DMS 273 (cell line): ENCODE results near the gene NUP210.

Experiments used
- DNase-seq: peaks from one replicate; lab custom pipeline; 2025; ENCODE audit not compliant: unreplicated experiment; lab: John Stamatoyannopoulos, UW

Gene NUP210

DNA sequence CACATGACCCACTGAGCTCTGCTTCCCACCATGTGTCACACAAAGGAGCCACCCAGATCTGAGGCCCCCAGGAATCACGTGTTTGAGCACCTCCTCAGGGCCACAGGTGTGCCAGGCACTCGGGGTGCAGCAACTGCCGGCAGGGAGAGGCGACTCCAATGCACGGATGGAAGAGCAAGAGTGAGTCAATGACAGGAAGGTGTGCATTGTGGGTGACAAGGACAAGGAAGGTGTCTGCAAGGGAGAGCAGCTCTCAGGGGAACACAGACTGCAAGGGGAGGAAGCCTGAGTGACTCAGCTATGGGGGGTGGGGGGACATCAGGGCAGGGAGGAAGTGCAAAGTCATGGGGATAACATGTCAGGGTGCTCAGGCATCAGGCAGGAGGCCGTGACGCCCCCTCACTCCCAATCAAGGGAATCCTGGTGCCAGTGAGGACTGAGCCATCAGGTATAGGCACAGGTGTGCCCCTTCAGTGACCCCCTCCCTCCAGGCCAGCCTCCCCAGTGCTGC is 67.4 kb downstream of the NUP210 start:
- no peak for DNase-seq

DNA sequence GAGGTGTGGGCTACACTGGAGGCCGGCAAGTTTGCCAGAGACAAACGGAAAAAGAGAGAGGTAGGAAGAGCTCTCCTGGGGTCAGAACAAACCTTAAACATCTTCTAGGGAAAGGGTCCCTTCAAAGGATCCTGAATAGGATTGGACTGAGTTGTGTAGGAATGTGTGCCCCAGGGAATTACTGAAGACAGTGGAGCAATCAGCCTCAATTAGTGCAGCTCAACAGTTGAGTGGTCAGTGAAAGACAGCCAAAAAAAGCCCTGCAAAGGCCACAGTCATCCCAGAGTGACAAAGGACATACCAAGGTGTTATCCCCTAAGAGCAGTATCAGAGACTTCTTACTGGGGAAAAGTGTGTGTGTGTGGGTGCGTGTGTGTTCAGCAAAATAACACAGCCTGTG is 70.3 kb downstream of the NUP210 start:
- no peak for DNase-seq

DNA sequence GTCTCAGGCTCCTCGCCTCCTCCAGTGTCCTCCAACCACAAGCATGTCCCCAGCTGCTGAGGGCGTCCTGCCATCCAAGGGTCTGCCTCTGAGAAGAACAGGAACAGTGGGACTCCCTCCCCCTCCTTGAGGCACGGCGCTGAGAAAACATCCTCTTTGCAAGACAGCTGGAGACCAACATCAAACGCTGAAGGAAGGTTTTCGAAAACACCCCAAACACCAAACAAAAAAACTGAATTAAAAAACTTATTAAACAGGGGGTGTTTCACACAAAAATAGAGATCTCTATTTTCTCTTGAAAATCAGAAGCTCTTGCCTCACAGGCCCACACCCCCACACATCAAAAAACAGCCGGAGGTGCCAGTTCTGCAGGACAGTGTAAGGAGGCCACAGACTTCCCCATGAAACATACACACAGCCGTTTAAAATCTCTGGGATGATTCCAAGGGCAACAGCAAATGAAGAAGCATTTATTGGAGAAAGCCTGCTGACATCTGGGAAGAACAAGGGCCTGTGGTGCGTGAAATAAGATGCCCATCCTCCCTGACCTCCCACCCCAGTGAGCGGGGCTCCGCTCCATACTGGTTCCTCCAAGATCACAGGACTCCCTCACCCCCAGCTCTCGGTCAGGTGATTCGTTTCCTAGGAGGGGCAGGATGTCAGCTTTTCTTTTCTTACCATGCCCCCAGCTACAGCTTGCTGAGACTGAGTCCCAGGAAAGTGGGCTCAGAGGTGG is 71.3 kb downstream of the NUP210 start:
- no peak for DNase-seq

DNA sequence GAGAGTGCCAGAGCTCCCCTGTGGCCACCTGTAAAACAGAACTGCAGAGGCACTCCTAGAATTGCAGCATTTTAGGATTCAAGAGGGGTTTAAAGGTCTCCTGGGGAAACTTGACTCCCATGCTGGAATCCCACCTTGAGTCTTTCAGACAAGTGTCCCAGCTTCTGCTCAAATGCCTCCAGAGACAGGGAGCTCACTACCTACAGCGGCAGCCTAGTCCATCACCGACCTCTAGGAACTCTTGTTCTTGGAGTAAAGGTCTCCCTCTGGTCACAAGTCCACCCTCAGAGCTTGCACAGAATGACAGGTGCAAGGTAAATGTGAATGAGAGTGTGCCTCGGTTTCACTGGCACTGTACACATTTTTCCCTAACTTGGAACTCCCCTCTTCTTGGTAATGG is 72.0 kb downstream of the NUP210 start:
- DNase-seq, result no peak

DNA sequence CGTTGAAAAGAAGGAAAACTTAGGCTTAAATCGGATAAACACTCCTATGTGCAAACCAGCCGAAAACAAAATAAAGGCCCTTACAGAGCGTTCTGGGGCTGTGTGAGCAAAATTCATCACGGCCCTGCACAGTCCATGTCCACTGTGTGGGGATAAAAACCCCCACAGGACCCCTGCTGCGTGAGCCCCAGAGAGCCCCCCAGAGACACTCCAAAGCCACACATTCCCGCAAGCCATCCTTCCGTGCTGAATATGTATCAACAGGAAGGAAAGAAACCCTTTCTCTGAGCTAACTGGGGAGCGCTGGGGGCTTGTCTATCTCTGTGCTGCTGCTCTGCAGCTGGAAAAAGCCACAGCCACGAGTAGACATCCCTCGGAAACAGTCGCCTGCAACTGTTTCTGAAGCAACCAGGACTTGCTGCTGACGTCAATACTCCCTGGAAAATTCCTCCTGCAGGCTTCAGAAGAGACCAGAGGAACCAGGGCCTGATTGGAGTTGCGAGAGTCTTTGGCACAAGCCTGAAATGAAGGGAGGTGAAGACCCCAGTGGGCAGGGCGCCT is 72.7 kb downstream of the NUP210 start:
- no peak for DNase-seq

DNA sequence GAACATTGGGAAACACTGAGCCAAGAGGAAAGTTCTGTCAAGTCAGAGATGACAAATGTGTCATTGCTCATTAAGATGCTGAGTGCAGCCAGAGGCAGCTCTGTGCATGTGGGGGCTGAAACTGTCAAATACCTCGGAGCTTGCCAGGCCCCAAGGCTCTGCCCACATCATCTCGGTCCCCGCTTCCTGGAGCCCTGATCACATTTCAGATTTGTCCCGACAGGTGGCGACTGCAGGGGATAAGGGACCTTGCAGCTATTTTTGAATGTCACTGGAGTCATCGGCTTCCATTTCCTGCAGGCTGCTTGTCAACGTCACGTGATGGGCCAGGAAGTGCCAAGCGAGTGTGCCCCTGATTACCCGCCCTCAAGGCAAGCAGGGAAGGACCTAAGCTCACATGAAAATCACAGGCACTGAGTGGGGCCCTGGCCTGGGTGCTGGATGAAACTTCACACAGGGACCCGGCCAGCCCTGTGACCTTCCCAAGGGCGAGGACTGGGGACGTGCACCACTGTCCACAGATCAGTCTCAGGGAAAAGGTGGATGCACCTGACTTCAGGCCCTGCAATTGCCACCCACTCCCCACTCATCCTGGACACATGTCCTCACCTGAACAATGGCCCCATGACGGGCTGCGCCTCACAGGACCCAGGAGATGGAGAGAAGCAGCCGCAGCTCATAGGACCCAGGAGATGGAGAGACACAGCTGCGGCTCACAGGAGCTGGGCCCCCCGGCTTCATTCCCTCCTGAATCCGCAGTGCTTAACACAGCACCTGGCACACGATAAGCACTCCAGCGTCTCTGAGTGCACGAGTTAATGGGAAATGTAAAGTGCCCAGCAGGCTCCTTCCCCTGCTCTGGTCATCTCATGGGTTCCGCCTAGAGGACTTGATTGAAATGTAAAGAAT is 73.4 kb downstream of the NUP210 start:
- no peak for DNase-seq

DNA sequence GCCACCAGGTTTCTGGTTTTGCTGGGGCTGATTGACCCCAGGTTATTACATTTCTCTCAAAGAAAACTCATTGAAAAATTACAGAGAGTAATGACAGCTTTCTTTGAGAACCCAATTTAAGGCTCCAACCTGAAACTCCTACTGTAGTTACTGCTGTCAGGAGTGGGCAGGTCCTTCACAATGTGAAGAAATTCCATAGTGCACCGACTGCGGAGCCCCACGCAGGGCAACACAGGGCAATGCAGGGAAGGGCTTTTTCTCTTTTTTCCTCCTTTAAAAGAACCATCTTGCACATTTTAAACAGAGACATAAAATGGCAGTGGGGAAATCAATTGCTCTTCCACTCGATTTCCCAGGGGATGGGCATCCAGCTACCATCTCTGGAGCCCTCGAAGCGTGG is 74.3 kb downstream of the NUP210 start:
- no peak for DNase-seq

DNA sequence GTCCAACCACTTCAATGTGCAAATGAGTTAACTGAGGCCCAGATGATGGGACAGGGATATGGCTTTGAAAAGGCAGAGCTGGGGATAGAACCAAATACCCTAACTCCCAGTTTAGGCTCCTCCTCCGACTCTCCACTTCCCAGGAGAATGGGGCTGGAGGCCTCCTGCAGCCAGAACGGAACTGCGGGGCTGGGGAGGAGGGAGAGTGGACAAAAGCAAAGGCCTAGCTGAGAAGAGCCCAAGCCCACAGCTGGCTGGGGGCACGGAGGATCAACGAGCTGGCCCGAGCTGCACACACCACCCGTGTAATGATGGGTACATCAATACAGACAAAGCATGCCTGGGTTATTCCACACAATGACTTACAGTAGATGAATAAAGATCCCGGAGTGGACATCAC is 74.8 kb downstream of the NUP210 start:
- DNase-seq, result no peak

DNA sequence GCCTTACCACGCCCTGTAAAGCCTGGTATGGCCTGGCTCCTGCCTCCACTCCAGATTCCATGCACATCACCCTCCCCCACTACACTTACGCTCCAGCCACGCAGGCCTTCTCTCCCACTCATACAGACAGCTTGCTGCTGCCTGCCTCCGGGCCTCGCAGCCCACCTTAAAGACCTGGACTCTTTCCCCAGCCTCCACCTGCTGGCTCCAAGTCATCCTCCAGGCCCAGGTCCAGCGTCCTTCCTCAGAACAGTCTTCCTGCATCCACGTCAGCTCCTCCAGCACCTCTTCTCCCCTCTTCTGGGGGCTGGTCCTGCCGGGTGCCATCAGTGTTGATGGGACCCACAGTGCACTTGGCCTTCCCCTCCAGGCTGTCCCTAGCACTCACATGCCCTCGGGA is 75.5 kb downstream of the NUP210 start:
- no peak for DNase-seq

DNA sequence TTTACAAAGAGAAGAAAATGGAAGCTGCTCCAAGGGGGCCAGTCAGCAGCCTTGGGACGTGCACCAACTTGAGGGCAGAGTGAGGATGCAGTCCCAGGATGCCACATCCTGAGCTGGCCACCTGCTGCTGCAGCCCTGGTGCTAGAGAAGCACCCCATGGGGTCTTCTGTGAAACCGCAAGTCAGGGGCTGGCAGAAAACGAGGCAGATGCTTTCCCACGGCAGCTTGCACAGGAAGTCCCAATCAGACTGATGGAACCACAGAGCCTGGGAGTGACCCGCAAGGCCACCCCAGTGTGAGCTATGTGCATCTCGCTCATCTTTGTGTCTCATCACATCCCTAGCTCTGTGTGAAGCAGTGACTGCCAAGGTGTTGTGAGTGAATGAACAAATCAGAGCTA is 76.5 kb downstream of the NUP210 start:
- no peak for DNase-seq

DNA sequence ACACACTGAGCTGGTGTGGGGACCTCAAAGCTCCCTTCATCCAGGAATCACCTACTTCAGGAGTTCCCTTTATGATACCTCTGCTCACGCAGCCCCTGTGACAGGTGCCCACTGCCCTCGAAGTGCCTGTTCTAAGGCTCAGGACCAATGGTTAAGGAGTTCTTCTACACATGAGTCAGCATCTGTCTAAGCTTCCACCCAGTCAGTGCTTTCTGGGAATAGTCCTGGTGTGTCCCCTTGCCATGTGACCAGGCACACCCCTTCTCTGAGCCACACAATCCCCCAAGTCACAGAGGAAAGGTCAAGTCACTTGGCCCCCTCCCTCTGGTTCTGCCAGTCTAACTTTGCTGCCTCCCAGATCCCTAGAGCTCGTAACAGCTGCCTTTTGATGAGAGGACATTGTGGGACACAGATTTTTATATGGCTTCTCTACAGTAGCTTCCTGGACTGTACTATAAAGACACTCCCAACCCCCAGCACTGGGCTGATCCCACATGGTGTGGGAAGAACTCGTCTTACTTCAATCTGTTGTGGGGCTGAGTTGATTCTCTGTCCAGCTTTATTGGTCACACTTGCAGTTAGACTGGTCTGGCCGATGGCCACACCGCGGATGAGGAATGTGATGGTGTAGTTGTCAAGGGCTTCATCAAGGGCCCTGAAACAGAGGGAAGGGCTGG is 78.8 kb downstream of the NUP210 start:
- no peak for DNase-seq

DNA sequence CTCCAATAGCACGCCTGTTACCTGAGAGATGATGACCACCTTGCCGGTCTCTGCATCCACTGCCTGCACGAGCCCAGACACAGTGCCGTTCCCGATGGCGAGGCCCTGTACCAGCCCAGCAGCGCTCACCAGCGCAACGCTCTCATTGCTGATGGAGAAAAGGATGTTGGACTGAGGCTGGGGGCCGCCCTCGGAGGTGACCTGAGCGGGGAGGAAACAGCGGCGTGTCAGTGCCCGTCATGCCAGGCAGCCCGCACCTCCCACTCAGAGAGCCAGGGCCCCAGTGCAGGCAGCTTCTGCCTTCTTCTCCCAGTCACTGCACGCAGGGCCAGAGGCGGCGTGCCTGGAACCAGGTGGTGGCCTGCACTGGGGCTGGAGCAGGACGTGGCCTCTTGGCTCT is 80.3 kb downstream of the NUP210 start:
- DNase-seq, result no peak

DNA sequence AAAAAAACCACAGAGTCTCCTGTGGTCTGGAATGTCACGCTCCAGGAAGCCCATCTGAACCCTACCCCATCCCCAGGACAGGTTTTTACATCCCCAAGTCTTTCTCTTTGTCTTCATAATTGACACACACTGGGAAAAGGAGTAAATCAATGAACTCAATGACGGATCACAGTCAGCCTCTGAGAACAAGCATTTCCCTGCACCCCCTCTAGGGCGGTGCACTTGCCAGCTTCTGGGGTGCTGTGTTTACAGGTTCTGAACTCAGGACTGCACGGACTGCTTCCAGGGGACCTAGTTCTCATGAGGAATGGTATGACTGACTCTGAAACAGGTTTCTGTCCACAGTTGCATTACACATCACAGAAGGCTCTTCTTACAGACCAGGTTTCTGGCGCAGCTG is 81.1 kb downstream of the NUP210 start:
- no peak for DNase-seq

DNA sequence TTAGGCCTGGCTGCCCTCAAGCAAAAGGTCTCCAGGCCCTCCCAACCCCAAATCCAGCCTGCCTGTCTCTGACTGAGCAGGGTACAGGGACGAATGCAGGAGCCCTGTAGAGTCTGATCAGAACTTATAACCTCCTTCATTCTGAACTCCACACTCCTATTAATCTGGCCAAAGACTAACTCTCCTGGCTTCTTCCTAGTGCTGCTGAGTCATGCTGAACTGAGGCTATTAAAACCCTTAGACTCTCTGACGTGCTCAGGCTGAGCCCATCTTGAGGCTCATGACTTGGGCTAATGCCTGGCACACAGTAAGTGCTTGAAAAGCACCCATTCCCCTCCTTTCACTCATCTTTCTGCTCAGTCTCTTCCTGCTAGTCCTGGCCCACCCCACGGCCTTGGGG is 81.9 kb downstream of the NUP210 start:
- no peak for DNase-seq

DNA sequence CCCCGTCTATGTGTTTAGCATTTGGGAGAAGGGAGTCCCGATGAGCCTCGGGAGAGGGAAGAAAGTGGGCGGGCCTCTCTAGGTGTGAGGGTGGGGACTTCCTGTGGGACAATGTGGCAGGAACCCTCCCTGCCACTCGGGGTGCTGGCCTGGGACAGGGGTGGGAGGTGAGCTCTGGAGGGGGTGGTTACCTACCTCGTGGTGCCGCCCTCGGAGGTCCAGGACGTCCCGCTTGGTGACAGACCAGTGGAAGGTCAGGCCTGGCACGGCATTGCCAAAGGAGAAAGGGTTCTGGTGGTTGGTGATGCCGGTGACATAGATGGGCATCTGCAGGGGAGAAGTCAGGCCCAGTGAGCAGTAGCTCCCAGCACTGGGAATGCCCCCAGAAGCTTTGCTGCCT is 83.5 kb downstream of the NUP210 start:
- DNase-seq, result no peak

DNA sequence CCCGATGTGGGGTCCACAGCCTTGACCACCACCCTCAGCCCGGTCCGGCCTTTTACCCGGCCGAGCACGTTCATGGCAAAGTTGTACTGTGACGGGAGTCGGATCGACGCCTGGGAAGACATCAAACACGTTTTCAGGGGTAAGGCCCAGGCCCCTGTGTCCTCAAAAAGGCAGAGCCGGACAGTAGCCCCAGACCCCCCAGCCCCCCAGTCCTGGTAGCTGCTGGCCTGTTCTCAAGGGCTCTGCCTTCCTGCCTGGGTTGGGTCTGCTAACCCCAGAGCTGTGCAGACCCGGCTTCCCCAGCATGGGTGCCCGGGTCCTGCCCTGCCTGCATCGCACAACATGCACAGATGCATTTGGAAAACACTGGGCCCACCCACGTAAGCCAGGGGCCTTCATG is 84.6 kb downstream of the NUP210 start:
- no peak for DNase-seq

DNA sequence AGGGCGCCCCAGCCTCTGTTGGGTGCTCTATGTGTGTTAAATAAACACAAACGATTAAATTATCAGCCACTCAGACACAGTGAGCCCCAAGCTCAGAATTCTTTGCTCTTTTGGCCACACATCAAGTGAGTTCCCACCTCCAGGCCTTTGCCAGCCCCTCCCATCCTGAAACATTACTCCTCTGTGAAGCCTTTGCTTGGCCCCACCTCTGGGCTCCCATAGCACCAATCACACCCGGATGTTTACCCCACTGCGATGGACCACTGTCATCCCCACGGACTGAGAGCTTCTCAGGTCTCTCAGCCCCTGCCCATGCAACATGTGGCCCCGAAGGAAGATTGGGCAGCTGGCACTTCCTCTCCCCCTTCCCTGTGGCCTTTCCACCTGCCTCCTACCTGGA is 85.1 kb downstream of the NUP210 start:
- no peak for DNase-seq

DNA sequence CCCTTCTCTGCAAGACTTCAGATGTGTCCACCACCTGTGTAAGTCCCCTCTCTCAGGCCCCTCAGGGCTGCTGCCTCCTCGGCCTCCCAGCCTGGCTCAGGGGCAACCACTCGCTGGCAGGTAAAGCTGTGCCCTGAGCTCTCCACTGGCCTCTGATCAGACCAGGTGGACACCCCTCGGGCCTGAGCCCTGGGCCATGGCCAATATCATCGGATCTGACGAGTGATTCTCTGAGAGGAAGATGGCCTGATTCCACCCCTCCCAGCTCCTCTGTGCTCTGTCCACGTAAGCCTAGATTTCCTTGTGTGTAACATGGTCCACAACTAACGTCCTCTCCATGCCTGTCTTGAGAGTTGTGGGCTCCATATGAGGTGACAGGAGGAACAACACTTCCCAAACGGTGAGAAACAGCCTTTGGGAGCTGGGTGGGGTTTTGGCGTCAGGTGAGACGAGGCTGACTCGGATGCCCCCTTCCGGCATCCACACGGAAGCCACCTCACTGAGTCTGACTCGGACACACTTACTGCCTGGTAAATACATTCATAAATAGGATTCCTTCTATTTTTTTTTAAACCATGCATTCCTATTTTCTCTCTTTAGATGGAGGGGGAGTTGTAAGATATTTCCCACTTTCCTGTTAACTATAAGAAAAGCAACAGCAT is 86.8 kb downstream of the NUP210 start:
- no peak for DNase-seq

DNA sequence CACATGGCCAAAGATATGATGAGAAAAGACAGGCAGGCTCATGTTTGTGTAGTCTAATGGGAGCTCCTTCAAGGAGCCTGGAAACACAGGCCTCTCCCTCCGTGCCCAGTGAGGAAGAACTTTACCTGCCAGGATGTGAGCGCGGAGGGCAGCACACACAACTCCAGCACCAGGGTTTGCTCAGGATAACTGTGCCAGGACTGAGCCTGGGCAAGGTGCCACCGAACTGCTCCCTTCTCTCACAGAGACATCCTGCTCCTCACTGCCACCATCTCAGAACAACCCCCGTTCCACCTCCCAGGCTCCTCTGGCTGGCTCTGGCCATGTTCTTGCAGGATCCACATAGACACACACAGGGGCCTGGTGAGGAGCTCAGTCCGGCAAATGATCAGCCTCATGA is 87.4 kb downstream of the NUP210 start:
- no peak for DNase-seq

DNA sequence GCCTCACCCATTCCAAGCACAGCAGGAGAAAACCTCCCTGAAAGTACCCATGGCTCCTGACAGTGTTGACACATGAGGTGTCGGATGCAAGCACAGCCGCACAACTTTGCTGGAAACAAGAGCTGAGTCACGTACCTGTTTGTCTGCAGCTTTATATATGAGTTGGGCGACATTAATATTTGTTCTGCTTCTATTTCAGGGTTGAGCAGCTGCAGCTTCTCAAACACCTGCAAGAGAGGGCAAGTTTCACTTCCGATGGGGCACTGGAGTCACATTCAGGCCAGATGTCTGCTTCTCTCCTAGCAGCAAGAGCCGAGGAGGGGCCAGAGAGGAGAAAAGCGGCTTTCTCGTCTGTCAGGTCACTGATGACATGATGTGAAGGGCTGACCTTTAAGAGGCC is 88.0 kb downstream of the NUP210 start:
- DNase-seq, result no peak

DNA sequence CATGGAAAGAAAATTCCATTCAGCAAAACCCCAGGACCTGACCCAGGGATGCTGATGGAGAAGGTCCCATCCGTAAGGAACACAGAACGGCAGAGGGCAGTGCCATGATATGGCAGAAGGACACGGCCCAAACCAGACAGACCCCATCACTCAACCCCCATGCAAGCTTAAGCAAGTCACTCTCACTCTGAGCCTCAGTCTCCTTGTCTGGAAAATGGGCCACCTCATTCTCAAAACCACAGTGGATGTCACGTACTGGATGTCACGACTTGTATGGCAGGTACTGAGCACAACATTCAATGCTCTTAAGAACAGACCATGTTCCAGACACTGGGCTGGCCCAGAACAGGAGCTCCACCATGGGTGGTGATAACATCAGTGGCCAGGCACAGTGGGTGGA is 90.4 kb downstream of the NUP210 start:
- DNase-seq, result no peak
